ENCODE data around the gene POLD4.

Gene POLD4

GRCh38 chr11:67387518-67387917, 34.2 kb upstream of the POLD4 start:
- DNase-seq = no peak

- DNase-seq = no peak
Measured at GRCh38 chr11:67387069-67387468, 33.7 kb upstream of the POLD4 start.

- peak in 1 of 2 experiments; percentile 28 for DNase-seq
Measured at GRCh38 chr11:67384851-67385366, 31.6 kb upstream of the POLD4 start.

GRCh38 chr11:67382276-67383136, 29.2 kb upstream of the POLD4 start:
- DNase-seq = peak; percentile 61 to 63

GRCh38 chr11:67381244-67381972, 28.1 kb upstream of the POLD4 start:
- DNase-seq = no peak

GRCh38 chr11:67379061-67380058, 26.0 kb upstream of the POLD4 start:
- no peak for DNase-seq

GRCh38 chr11:67378544-67378943, 25.2 kb upstream of the POLD4 start:
- DNase-seq = no peak

- DNase-seq = no peak
Measured at GRCh38 chr11:67376873-67377808, 23.8 kb upstream of the POLD4 start.

- no peak for DNase-seq
Measured at GRCh38 chr11:67376063-67376820, 22.9 kb upstream of the POLD4 start.

GRCh38 chr11:67375320-67376055, 22.1 kb upstream of the POLD4 start:
- no peak for DNase-seq

- DNase-seq = no peak
Measured at GRCh38 chr11:67374571-67375281, 21.4 kb upstream of the POLD4 start.

- no peak for DNase-seq
Measured at GRCh38 chr11:67373648-67374570, 20.6 kb upstream of the POLD4 start.

GRCh38 chr11:67372993-67373647, 19.8 kb upstream of the POLD4 start, which contains the start of gene CLCF1:
Gene CLCF1, minus strand, starts transcription at chr11:67373598. Its CDS starts 59 bp downstream, at chr11:67373539.
- no peak for DNase-seq

GRCh38 chr11:67372321-67372992, 19.1 kb upstream of the POLD4 start:
- no peak for DNase-seq

GRCh38 chr11:67371911-67372320, 18.6 kb upstream of the POLD4 start:
- DNase-seq = no peak

- no peak for DNase-seq
Measured at GRCh38 chr11:67371189-67371910, 18.0 kb upstream of the POLD4 start.

All from NCI-H2081 (cell line).